HEK293 (cell line): ENCODE measurements around the gene MDFI.
A peak's percentile ranks its signal among the peaks of the same experiment; 100 is the strongest.

Source experiments
- CTCF ChIA-PET: fragments of 350-600 bp; formaldehyde crosslinking; extraction: SDS; loops from one replicate; lab custom pipeline; 2021; ENCODE audit warnings: antibody characterized with exemption; lab: Yijun Ruan, JAX
- POLR2A ChIA-PET: fragments of 300-600 bp; formaldehyde crosslinking; extraction: SDS; loops from one replicate; lab custom pipeline; 2020; ENCODE audit warnings: antibody characterized with exemption, inconsistent platforms; lab: Yijun Ruan, JAX
- H3K27ac ChIP-seq: fragments of 200-500 bp; sonication (Bioruptor generic); 2 replicates; pipeline ENCODE4 v1.5.1; 2014; ENCODE audit warnings: low read depth, low read length, control low read depth, inconsistent platforms; ENCODE audit errors: extremely low read depth
- H3K36me3 ChIP-seq, 2 experiments: fragments of 200-500 bp in 1 of 2; sonication (Bioruptor generic) in 1 of 2; 1 replicate in 1 of 2; 2 replicates in 1 of 2; pipeline ENCODE4 v1.5.1; 2014 to 2017; ENCODE audit warnings: inconsistent platforms in 2 of 2, low read length in 2 of 2; ENCODE audit not compliant: control insufficient read depth in 2 of 2, insufficient read depth in 1 of 2
- H3K4me1 ChIP-seq: fragments of 200-500 bp; sonication (Bioruptor generic); 2 replicates; pipeline ENCODE4 v1.5.1; 2014; ENCODE audit warnings: mild to moderate bottlenecking, low read length, inconsistent platforms; ENCODE audit not compliant: control insufficient read depth, insufficient read depth
- H3K4me3 ChIP-seq: 2 replicates; pipeline ENCODE4 v1.5.1; 2011; ENCODE audit warnings: low read depth, mild to moderate bottlenecking, control low read depth, low read length, moderate library complexity
- H3K9me3 ChIP-seq: fragments of 200-500 bp; sonication (Bioruptor generic); 2 replicates; pipeline ENCODE4 v1.5.1; 2014; ENCODE audit warnings: low read depth, low read length, inconsistent platforms; ENCODE audit not compliant: control insufficient read depth, insufficient read depth
- BCL11A ChIP-seq: fragments of 450-650 bp; formaldehyde crosslinking; IDR thresholded peaks from 2 replicates; pipeline ENCODE4 v1.5.1; 2016; ENCODE audit warnings: low read depth, missing biosample characterization, missing genetic modification characterization
- GLIS1 ChIP-seq: fragments of 450-650 bp; formaldehyde crosslinking; IDR thresholded peaks from 2 replicates; pipeline ENCODE4 v1.5.1; 2016; ENCODE audit warnings: missing biosample characterization, missing genetic modification characterization
- KLF10 ChIP-seq: fragments of 450-650 bp; IDR thresholded peaks from 2 replicates; pipeline ENCODE4 v1.5.1; 2018; ENCODE audit warnings: missing biosample characterization, mild to moderate bottlenecking, missing genetic modification characterization
- SCRT2 ChIP-seq: fragments of 450-650 bp; formaldehyde crosslinking; IDR thresholded peaks from 2 replicates; pipeline ENCODE4 v1.5.1; 2016; ENCODE audit warnings: missing biosample characterization, missing genetic modification characterization
- ZIC2 ChIP-seq: fragments of 450-650 bp; formaldehyde crosslinking; IDR thresholded peaks from 2 replicates; pipeline ENCODE4 v1.5.1; 2016; ENCODE audit warnings: missing biosample characterization, missing genetic modification characterization
- ZNF140 ChIP-seq: fragments of 450-650 bp; formaldehyde crosslinking; IDR thresholded peaks from 2 replicates; pipeline ENCODE4 v1.5.1; 2016; ENCODE audit warnings: missing biosample characterization, missing genetic modification characterization
- ZNF341 ChIP-seq: fragments of 450-650 bp; formaldehyde crosslinking; IDR thresholded peaks from 2 replicates; pipeline ENCODE4; 2016; ENCODE audit warnings: low read depth, missing biosample characterization, missing genetic modification characterization
- ZNF426 ChIP-seq: fragments of 450-650 bp; formaldehyde crosslinking; IDR thresholded peaks from 2 replicates; pipeline ENCODE4 v1.5.1; 2017; ENCODE audit warnings: missing biosample characterization, missing genetic modification characterization, mild to moderate bottlenecking, inconsistent platforms, moderate library complexity
- ZSCAN5A ChIP-seq: fragments of 450-650 bp; formaldehyde crosslinking; IDR thresholded peaks from 2 replicates; pipeline ENCODE4 v1.5.1; 2016; ENCODE audit warnings: missing biosample characterization, missing genetic modification characterization
- ZXDB ChIP-seq: fragments of 450-650 bp; formaldehyde crosslinking; IDR thresholded peaks from 2 replicates; pipeline ENCODE4 v1.5.1; 2016; ENCODE audit warnings: missing biosample characterization, missing genetic modification characterization
- TF ChIP-seq, protein P1 (sequence below): fragments of 450-650 bp; IDR thresholded peaks from 2 replicates; pipeline ENCODE4 v1.5.1; 2018; ENCODE audit warnings: missing biosample characterization, mild to moderate bottlenecking, missing genetic modification characterization

The MDFI gene

DNA sequence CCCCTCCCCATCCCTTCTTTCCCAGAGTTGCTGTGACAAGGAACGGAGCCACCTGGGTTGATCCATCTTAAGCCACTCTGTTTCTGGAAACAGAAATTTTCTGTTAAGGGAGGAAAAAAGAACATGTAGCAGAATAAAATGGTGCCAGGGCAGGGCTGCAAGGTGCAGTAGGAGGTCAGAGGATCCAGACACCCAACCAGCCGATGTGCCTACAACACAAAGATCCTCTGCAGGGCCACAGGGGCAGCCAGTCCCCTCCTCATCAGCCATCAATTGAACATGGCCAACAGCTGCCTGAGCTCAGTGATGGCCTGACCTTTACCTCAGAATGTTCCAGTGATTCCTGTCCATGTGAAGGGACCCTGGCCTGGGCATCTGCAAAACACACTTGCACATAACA is 11.9 kb downstream of the MDFI start (continued):
- no peak for TF ChIP-seq KLF10
- no peak for TF ChIP-seq ZXDB (tag by site-specific recombination)
- TF ChIP-seq, protein P1, sequence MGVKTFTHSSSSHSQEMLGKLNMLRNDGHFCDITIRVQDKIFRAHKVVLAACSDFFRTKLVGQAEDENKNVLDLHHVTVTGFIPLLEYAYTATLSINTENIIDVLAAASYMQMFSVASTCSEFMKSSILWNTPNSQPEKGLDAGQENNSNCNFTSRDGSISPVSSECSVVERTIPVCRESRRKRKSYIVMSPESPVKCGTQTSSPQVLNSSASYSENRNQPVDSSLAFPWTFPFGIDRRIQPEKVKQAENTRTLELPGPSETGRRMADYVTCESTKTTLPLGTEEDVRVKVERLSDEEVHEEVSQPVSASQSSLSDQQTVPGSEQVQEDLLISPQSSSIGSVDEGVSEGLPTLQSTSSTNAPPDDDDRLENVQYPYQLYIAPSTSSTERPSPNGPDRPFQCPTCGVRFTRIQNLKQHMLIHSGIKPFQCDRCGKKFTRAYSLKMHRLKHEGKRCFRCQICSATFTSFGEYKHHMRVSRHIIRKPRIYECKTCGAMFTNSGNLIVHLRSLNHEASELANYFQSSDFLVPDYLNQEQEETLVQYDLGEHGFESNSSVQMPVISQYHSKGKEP (tag by site-specific recombination): no peak
- TF ChIP-seq BCL11A (tag by site-specific recombination): no peak

DNA sequence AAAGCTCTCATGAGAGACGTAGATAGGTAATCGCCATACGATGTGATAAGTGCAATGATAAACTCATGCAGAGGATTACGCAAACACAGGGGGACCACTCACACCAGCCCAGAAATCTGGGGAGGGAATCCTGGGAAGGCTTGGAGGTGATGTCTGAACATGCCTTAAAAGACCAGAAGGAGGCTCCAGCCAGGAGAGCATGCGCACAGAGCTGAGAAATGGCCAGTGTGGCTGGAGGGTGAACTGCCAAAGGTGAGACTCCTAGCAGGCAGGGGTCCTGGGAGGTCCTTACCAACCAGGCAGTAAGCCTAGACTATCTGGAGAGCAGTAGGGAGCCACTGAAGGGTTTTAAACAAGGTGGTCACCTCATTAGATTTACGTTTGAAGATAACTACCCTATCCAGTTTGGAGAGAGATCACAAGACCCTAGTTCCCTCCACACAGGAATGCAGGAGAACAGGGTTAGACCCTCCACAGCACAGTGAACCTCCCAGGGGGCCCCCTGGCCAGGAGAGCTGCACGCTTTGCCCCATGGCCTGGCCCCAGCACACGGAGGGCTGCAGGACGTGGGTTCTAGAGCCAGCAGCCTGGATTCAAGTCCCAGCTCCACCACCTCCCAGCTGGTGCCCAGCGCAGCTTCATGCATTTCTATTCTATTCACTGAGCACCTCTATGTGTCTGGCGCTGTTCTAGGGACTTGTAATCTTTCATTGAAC is 13.1 kb downstream of the MDFI start:
- ChIA-PET POLR2A (interaction anchor here (0.6 kb wide), 1 partner anchor 8 kb away, joined by 9 read pairs; no protein-coding TSS in a partner anchor), CTCF (interaction anchor here (0.5 to 1.2 kb wide), 3 partner anchors 32 to 122 kb away, joined by 3 read pairs; no protein-coding TSS in a partner anchor)
- no peaks in the 10 kb centered on the region for H3K36me3 ChIP-seq

DNA sequence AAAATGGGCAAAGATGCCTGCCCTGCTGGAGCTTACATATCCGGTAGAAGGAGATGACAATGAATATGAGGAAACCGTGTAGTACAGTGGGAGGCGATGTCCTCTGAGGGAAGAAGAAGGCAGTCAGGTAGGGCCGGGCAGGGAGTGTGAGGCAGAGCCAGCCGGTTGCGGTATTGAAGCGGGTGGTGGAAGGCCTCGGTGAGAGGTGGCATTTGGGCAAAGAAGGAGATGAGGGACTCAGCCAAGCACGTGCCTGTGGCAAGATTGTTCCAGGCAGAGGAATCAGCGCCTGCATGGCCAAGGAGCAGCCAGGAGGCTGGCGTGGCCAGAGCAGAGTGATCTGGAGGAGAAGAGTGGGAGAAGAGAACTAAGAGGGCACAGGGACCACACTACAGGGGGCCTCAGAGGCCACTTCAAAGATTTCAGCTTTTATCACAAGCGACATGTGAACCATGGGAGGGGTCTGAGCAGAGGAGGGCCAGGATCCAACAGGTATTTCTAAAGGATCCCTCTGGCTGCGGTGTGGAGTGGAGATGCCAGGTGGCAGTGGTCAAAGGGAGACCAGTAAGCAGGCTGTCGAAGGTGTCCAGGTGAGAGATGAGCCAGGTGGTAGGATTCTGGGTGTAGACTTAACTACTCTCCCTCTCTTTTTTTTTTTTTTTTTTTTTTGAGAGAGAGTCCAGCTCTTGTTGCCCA is 13.8 kb downstream of the MDFI start:
- H3K4me3 ChIP-seq: no peak overlapping the region
- POLR2A ChIA-PET: no interaction called here
- H3K4me1 ChIP-seq: 0 out of 2 replicates have a peak, but pooled peaks cover 3% of the 10 kb centered on the region
- TF ChIP-seq ZNF341 (tag by site-specific recombination) (no peak), SCRT2 (tag by site-specific recombination) (peak; percentile 64)
- no peak overlapping the region for H3K27ac ChIP-seq
- H3K36me3 ChIP-seq: no peaks in the 10 kb centered on the region
- CTCF ChIA-PET: interaction anchor here (1.1 to 1.2 kb wide), 2 partner anchors 31 to 54 kb away, joined by 3 read pairs; no protein-coding TSS in a partner anchor
- H3K9me3 ChIP-seq: no peaks in the 10 kb centered on the region

More for the DNA sequence above, 13.1 kb downstream of the MDFI start:
- peak; percentile 79 for TF ChIP-seq GLIS1 (tag by site-specific recombination)
- TF ChIP-seq ZNF140 (tag by site-specific recombination): no peak
- Histone ChIP-seq H3K9me3 (no peaks in the 10 kb centered on the region), H3K4me3 (no peak overlapping the region), H3K4me1 (0 out of 2 replicates have a peak, but pooled peaks cover 3% of the 10 kb centered on the region), H3K27ac (no peak overlapping the region)

DNA sequence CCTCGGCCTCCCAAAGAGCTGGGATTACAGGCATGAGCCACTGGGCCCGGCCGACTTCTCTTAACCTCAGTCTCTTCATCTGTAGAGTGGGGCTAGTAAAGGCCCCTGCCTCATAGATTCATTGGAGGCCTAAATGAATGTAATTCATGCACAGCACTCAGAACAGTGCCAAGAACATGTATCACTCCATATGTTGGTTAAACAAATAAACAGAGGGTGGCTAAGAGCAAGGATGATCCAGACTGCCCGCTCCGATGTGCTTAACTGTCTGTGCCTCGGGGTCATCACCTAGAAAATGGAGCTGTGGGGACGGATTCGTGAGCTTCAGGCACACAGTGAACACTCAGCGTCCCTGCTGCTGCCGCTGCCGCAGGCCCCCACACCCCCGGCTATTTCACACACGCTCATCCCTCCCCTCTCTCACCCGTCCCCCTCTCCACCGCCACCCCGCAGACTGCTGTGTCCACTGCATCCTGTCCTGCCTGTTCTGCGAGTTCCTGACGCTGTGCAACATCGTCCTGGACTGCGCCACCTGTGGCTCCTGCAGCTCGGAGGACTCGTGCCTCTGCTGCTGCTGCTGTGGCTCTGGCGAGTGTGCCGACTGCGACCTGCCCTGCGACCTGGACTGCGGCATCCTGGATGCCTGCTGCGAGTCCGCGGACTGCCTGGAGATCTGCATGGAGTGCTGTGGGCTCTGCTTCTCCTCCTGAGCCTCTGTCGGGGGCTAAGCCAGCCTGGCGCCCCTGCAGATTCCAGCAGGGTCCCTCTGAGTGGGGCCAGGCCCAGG is 14.8 kb downstream of the MDFI start:
- Histone ChIP-seq H3K4me1 (0 out of 2 replicates have a peak, but pooled peaks cover 3% of the 10 kb centered on the region), H3K36me3 (no peaks in the 10 kb centered on the region), H3K27ac (no peak overlapping the region), H3K9me3 (no peaks in the 10 kb centered on the region), H3K4me3 (no peak overlapping the region)
- TF ChIP-seq KLF10: no peak
- TF ChIP-seq ZNF426 (tag by site-specific recombination): no peak
- no peak for TF ChIP-seq ZSCAN5A
- TF ChIP-seq ZIC2 (tag by site-specific recombination): peak; percentile 46
- TF ChIP-seq SCRT2 (tag by site-specific recombination): peak; percentile 91
- POLR2A ChIA-PET: no interaction called here
- CTCF ChIA-PET: interaction anchor here (1.0 kb wide), 1 partner anchor 9 kb away, joined by 4 read pairs; no protein-coding TSS in a partner anchor
